ENCODE data around the gene SRL. TPM values are rescaled to one million over a fixed set of nuclear protein-coding genes. Genes with fewer than 3 reads are reported as not detected.
A peak's percentile ranks its signal among the peaks of the same experiment; 100 is the strongest.

Gene SRL
- total RNA-seq, 2 experiments from 2014 or later: not detected

- DNase-seq (no peak), ATAC-seq (no peak)
- H3K4me3 Mint-ChIP-seq: no peak overlapping the region
- H3K36me3 Mint-ChIP-seq: no peaks in the 10 kb centered on the region
- peaks cover 3% of the 10 kb centered on the region for H3K27me3 Mint-ChIP-seq
- H3K4me1 Mint-ChIP-seq: no peaks in the 10 kb centered on the region
- CTCF ChIA-PET: no interaction called here
- H3K27ac Mint-ChIP-seq: no peak overlapping the region
- H3K9me3 Mint-ChIP-seq (ENCODE audit: low read depth): no peaks in the 10 kb centered on the region
Measured at GRCh38 chr16:4152267-4152666, 89.6 kb downstream of the SRL start.

DNA sequence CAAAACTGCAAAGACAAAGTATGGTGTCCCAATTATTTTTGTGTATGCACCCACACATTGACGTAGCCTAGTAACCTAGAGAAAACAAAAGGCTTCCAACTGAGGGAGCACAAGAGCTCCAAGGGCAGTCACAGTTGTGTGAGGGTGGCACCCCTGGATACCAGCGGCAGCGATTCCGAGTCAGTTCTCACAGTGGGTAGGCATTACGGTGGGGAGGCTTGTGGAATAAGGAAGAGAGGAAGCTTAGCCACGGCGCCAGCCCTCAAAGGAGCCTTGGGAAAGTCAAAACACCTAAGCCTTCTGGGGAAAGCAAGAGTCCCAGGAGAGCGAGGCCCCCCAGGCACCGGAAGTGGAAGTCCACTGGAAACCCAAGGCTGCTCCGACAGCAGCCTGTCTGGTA is 94.6 kb downstream of the SRL start:
- H3K36me3 Mint-ChIP-seq: no peaks in the 10 kb centered on the region
- no peaks in the 10 kb centered on the region for H3K9me3 Mint-ChIP-seq (ENCODE audit: low read depth)
- no peak overlapping the region for H3K27ac Mint-ChIP-seq
- DNase-seq (no peak), ATAC-seq (no peak)
- H3K27me3 Mint-ChIP-seq: peaks cover 3% of the 10 kb centered on the region
- CTCF ChIA-PET: interaction anchor here (1.0 kb wide), 1 partner anchor 23 kb away, joined by 3 read pairs; no protein-coding TSS in a partner anchor
- no peak overlapping the region for H3K4me3 Mint-ChIP-seq
- H3K4me1 Mint-ChIP-seq: peaks cover 9% of the 10 kb centered on the region

DNA sequence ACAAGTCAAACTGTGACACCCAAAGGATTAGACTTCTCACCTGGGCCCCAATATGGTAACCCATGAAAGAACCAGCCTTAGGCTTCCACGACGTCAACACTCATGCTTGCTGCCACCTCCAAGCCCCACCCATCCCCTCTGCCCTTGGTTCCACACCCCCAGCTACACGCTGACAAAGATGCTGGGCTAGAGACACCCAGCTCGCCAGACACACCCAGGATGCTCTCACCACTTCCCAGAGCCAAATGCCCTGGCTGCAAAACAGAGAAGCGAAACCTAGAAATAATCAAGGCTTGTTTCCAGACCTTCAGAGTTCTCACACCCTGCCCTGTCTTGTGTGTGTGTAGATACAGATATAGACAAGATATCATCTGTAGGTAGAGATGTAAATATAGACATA is 99.6 kb downstream of the SRL start:
- Mint-ChIP-seq H3K4me1 (peaks cover 26% of the 10 kb centered on the region), H3K9me3 (ENCODE audit: low read depth) (no peaks in the 10 kb centered on the region), H3K36me3 (peaks cover 7% of the 10 kb centered on the region), H3K27me3 (peaks cover 7% of the 10 kb centered on the region), H3K4me3 (no peak overlapping the region), H3K27ac (peak overlapping the region; percentile 81)
- CTCF ChIA-PET: interaction anchor here (1.4 kb wide), 1 partner anchor 13 kb away, joined by 3 read pairs; no protein-coding TSS in a partner anchor
- DNase-seq (peak; percentile 85), ATAC-seq (peak; percentile 98)

- peaks cover 26% of the 10 kb centered on the region for H3K4me1 Mint-ChIP-seq
- DNase-seq: no peak
- peaks cover 8% of the 10 kb centered on the region for H3K27me3 Mint-ChIP-seq
Measured at GRCh38 chr16:4141604-4142003, 100.3 kb downstream of the SRL start.

DNA sequence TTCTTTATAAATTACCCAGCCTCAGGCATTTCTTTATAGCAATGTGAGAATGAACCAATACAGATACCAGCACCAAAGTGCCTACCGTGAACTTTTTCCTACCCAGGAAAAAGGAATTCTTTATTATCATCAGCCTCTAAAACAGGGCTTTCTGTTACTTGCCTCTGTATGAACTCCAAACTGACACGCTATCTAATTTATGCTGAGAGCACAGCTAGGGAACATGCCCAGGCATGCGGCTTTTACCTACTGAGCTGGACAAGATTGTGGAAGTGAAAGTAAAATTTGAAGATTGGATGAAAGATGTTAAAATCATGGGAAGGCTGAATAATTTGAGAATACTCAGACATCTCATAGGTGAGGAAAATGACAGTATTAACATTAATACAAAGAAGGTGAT is 101.2 kb downstream of the SRL start:
- no peak for DNase-seq
- Mint-ChIP-seq H3K27ac (no peak overlapping the region), H3K36me3 (peaks cover 7% of the 10 kb centered on the region), H3K27me3 (peaks cover 8% of the 10 kb centered on the region), H3K4me1 (peaks cover 26% of the 10 kb centered on the region), H3K4me3 (no peak overlapping the region), H3K9me3 (ENCODE audit: low read depth) (no peaks in the 10 kb centered on the region)
- CTCF ChIA-PET: interaction anchor here (0.8 kb wide), 1 partner anchor 9 kb away, joined by 3 read pairs; no protein-coding TSS in a partner anchor
- no peak for ATAC-seq

More at GRCh38 chr16:4141604-4142003, 100.3 kb downstream of the SRL start:
- Mint-ChIP-seq H3K4me3 (no peak overlapping the region), H3K27ac (peak overlapping the region; percentile 15), H3K36me3 (peaks cover 7% of the 10 kb centered on the region), H3K9me3 (ENCODE audit: low read depth) (no peaks in the 10 kb centered on the region)
- no peak for ATAC-seq
- CTCF ChIA-PET: no interaction called here

GRCh38 chr16:4139968-4140367 is 101.9 kb downstream of the SRL start:
- H3K27me3 Mint-ChIP-seq: peaks cover 8% of the 10 kb centered on the region
- no peak overlapping the region for H3K27ac Mint-ChIP-seq
- H3K4me3 Mint-ChIP-seq: no peak overlapping the region
- DNase-seq: no peak
- peaks cover 7% of the 10 kb centered on the region for H3K36me3 Mint-ChIP-seq
- no peaks in the 10 kb centered on the region for H3K9me3 Mint-ChIP-seq (ENCODE audit: low read depth)
- peaks cover 26% of the 10 kb centered on the region for H3K4me1 Mint-ChIP-seq
- CTCF ChIA-PET: no interaction called here
- ATAC-seq: no peak

Other genes starting within 250 kb of the SRL start
- gene ADCY9, start 125.6 kb downstream of the SRL start, total RNA-seq: 10 to 100 TPM in 1 of 2 experiments, 1 to 10 TPM in 1; 8.6 to 11.0 TPM
- gene TFAP4, start 30.9 kb upstream of the SRL start, total RNA-seq: 10 to 100 TPM; 18.0 to 27.2 TPM
- under 1 TPM; 0.55 to 0.63 TPM for gene GLIS2, start 74.0 kb upstream of the SRL start, total RNA-seq
- 10 to 100 TPM; 47.5 to 49.4 TPM for gene PAM16, start 109.2 kb upstream of the SRL start, total RNA-seq
- gene VASN, start 129.8 kb upstream of the SRL start, total RNA-seq: not detected
- gene CORO7, start 174.5 kb upstream of the SRL start, total RNA-seq: 100 to 1,000 TPM; 142 to 246 TPM
- gene DNAJA3, start 183.8 kb upstream of the SRL start, total RNA-seq: 10 to 100 TPM; 64.0 to 68.7 TPM
- gene NMRAL1, start 232.5 kb upstream of the SRL start, total RNA-seq: 10 to 100 TPM; 52.5 to 72.5 TPM
- 100 to 1,000 TPM in 1 of 2 experiments, 10 to 100 TPM in 1; 96.5 to 103 TPM for gene HMOX2, start 234.3 kb upstream of the SRL start, total RNA-seq